Neutrophil (primary cell): ENCODE measurements around the gene PPTC7.
"Not testable (repeated sequence)": the region's sequence is repeated elsewhere in the genome, so short reads cannot be mapped to it uniquely, and the experiment has no call there.

ENCODE experiments used
- H3K27ac ChIP-seq: fragments of 200-600 bp; sonication (generic); 2 replicates; pipeline ENCODE4 v1.5.1; 2016; ENCODE audit warnings: mild to moderate bottlenecking, moderate library complexity
- H3K27me3 ChIP-seq: fragments of 200-600 bp; sonication (generic); 2 replicates; pipeline ENCODE4 v1.6.0; 2016; ENCODE audit warnings: mild to moderate bottlenecking
- H3K36me3 ChIP-seq: fragments of 200-600 bp; sonication (generic); 2 replicates; pipeline ENCODE4 v1.5.1; 2017
- H3K4me1 ChIP-seq, 2 experiments: fragments of 200-600 bp in 1 of 2; sonication (generic) in 1 of 2; 1 replicate in 1 of 2; 2 replicates in 1 of 2; pipeline versions ENCODE4 v1.5.1 to v1.6.1; 2013 to 2016; ENCODE audit warnings: low read depth in 1 of 2, low read length in 1 of 2, mild to moderate bottlenecking in 1 of 2, moderate library complexity in 1 of 2; ENCODE audit not compliant: control insufficient read depth in 1 of 2, insufficient read depth in 1 of 2
- H3K4me3 ChIP-seq, 2 experiments: fragments of 200-600 bp in 1 of 2; sonication (generic) in 1 of 2; 1 replicate in 1 of 2; 2 replicates in 1 of 2; pipeline ENCODE4 v1.5.1; 2013 to 2016; ENCODE audit warnings: low read depth in 1 of 2, low read length in 1 of 2, mild to moderate bottlenecking in 1 of 2, moderate library complexity in 1 of 2
- H3K9me3 ChIP-seq: fragments of 200-600 bp; sonication (generic); 2 replicates; pipeline ENCODE4 v1.5.1; 2016
- CTCF ChIP-seq: fragments of 200-600 bp; sonication (generic); IDR thresholded peaks from 2 replicates; pipeline ENCODE4 v1.5.1; 2016; ENCODE audit warnings: antibody characterized with exemption

The PPTC7 gene

DNA sequence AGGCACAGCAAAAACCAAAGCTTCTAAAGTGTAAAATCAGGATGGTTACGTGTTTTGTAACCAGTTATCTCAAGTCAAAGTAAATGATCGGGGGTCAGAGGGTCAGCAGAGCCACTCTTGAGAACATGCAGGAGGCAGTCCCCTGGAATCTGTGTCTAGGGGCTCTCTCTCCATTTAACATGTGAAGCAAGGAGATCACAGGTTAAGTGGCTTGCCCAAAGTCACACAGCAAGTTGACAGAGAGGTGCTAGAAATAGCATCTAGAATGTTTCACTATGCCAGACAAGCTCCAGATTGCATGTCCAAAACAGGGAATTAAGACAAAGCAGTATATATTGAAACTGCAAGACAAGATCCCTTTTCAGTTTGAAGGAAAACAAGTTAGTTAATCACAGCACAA, 33.4 kb downstream of the PPTC7 start:
- H3K9me3 ChIP-seq, result no peaks in the 10 kb centered on the region
- no peak overlapping the region for H3K4me3 ChIP-seq
- H3K36me3 ChIP-seq, result peaks cover 34% of the 10 kb centered on the region
- no peak overlapping the region for H3K27ac ChIP-seq
- TF ChIP-seq CTCF, result no peak
- peaks cover 0 to 6% of the 10 kb centered on the region in 2 experiments for H3K4me1 ChIP-seq
- no peaks in the 10 kb centered on the region for H3K27me3 ChIP-seq

GRCh38 chr12:110548678-110549077, 34.4 kb downstream of the PPTC7 start:
- Histone ChIP-seq H3K27me3 (no peaks in the 10 kb centered on the region), H3K27ac (peak overlapping the region; percentile 18), H3K9me3 (no peaks in the 10 kb centered on the region), H3K36me3 (peaks cover 44% of the 10 kb centered on the region), H3K4me1 (peaks cover 0 to 5% of the 10 kb centered on the region in 2 experiments), H3K4me3 (no peak overlapping the region)
- TF ChIP-seq CTCF, result no peak

DNA sequence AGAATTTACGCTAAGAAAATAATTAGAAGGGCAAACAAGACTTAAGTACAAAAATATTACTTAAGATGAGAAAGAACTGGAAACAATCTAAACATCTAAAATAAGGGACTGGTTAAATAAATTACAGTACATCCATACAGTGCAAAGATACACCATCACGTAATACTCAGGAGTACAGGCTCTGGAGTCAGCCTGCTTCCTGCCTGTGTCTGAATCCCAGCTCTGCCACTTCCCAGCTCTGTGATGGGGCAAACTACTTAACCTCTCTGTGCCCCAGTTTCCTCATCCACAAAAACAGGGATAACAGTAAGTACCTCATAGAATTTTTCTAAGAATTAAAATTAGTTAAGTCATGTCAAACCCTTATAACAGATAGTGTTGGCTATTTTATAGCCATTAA, 36.0 kb downstream of the PPTC7 start:
- no peak for TF ChIP-seq CTCF
- H3K9me3 ChIP-seq, result no peaks in the 10 kb centered on the region
- no peaks in the 10 kb centered on the region for H3K27me3 ChIP-seq
- peaks cover 50% of the 10 kb centered on the region for H3K36me3 ChIP-seq
- no peak overlapping the region for H3K27ac ChIP-seq
- H3K4me1 ChIP-seq, result peaks cover 0 to 3% of the 10 kb centered on the region in 2 experiments
- H3K4me3 ChIP-seq, result no peak overlapping the region

DNA sequence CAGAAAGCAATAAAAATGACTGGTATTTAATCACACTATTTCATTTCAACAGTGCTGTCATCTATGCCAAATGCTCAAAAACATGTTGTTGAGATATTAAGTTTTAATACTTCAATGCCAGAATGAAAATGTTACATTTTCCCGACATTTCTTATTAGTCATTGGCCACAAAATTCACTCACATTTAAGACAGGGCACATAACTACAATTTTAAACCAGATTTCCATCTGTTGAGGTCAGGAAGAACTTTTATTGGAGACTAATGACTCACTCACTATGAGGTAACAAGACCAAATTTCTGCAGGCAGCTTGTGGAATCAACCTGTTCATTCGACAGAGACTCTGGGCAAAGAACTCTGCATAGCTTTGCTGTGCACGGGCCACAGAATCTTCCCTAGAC, 36.8 kb downstream of the PPTC7 start:
- H3K27ac ChIP-seq, result no peak overlapping the region
- TF ChIP-seq CTCF, result no peak
- H3K9me3 ChIP-seq, result no peaks in the 10 kb centered on the region
- H3K36me3 ChIP-seq, result peaks cover 48% of the 10 kb centered on the region
- peaks cover 0 to 3% of the 10 kb centered on the region in 2 experiments for H3K4me1 ChIP-seq
- no peak overlapping the region for H3K4me3 ChIP-seq
- H3K27me3 ChIP-seq, result no peaks in the 10 kb centered on the region

DNA sequence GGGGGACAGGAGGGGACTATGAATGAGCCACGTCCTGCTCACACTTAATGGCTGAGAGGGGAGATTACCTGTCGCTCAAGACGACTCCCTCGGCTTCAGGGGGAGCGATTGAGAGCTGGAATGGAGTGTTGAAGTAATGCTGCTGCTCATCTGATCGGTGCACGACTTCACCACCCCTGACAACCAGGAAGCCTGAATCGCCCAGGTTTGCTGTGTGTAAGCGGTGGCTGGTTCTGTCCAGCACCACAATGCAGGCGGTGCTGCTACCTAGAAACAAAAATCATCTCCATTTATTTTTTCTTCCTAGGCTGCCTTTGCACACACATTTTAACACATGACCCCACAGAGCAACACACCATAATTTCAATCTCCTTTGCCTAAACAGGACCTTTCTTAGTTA, 37.3 kb downstream of the PPTC7 start:
- no peak overlapping the region for H3K27ac ChIP-seq
- H3K27me3 ChIP-seq, result no peaks in the 10 kb centered on the region
- peaks cover 0 to 3% of the 10 kb centered on the region in 2 experiments for H3K4me1 ChIP-seq
- no peak for TF ChIP-seq CTCF
- H3K36me3 ChIP-seq, result peaks cover 43% of the 10 kb centered on the region
- H3K9me3 ChIP-seq, result no peaks in the 10 kb centered on the region
- H3K4me3 ChIP-seq, result no peak overlapping the region

DNA sequence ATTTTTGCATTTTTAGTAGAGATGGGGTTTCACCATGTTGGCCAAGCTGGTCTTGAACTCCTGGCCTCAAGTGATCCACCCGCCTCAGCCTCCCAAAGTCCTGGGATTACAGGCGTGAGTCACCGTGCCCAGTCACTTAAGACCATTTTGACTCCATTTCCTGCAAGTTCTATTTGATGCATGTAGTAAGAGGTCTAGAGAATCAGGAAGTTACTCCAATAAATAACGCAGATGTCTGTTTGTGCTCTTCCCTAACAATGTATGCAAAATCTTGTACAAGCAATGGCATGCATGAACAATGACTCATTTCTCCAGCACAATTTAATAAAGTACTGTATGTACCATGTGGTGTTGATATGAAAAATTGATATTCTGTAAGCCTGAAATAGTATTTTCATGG, 37.9 kb downstream of the PPTC7 start:
- H3K36me3 ChIP-seq, result peaks cover 40% of the 10 kb centered on the region
- not testable (repeated sequence) for H3K27me3 ChIP-seq, H3K9me3 ChIP-seq, H3K27ac ChIP-seq, H3K4me1 ChIP-seq, H3K4me3 ChIP-seq
